Activated T-helper 17 cell treated with anti-CD3 and anti-CD28 coated beads, Interleukin-2, amount 50 U/mL, for 72 hours (primary cell): ENCODE measurements around the gene TP53I13. TPM values are rescaled to one million over a fixed set of nuclear protein-coding genes. Genes with fewer than 3 reads are reported as not detected.

Source experiments
- ATAC-seq: fragments of 150-1000 bp; cut with Tn5 transposase; replicated peaks from 2 replicates; pipeline ENCODE4 v1.10.0; 2021; ENCODE audit warnings: mild to moderate bottlenecking, moderate library complexity
- H3K27ac Mint-ChIP-seq: one replicate; pipeline ENCODE4 v1.8.0; 2022; ENCODE audit warnings: mixed read lengths
- H3K27me3 Mint-ChIP-seq: one replicate; pipeline ENCODE4 v1.8.0; 2022; ENCODE audit warnings: mixed read lengths
- H3K36me3 Mint-ChIP-seq: one replicate; pipeline ENCODE4 v1.8.0; 2022; ENCODE audit warnings: low read depth, mild to moderate bottlenecking, mixed read lengths
- H3K4me1 Mint-ChIP-seq: one replicate; pipeline ENCODE4 v1.8.0; 2022; ENCODE audit warnings: mixed read lengths
- H3K4me3 Mint-ChIP-seq: one replicate; pipeline ENCODE4 v1.8.0; 2022; ENCODE audit warnings: mild to moderate bottlenecking, mixed read lengths
- H3K9me3 Mint-ChIP-seq: one replicate; pipeline ENCODE4 v1.8.0; 2022; ENCODE audit warnings: mixed read lengths
- total RNA-seq, 2 donors: library from RNA; stranded (reverse); gene quantifications; one replicate each; pipeline ENCODE4 v1.2.3, GENCODE V29; 2022

TP53I13 gene
- total RNA-seq, 2 donors from 2014 or later: 45.7 to 58.1 TPM

DNA sequence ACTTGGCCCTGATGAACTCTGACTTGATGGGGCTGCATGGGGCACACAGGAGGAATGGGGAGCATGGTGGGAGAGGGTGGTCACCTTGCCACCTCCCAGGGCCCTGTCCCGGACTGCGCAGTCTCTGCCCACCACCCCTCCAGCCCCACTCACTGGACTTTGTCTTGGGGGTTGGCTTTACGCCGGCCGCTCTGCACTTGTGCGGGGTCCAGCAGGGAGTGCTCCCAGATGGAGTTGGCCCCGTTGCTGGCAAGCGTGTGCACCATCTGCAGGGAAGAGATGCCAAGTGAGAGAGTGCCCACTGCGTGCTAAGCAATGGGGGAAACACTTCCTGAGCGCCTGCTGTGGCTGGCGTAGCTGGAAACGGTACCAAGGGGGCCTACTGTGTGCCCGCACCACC, 14.3 kb downstream of the TP53I13 start:
- ATAC-seq: no peak
- Mint-ChIP-seq H3K27me3 (no peaks in the 10 kb centered on the region), H3K4me1 (peaks cover 19% of the 10 kb centered on the region), H3K9me3 (no peaks in the 10 kb centered on the region), H3K36me3 (peaks cover 46% of the 10 kb centered on the region), H3K4me3 (no peak overlapping the region), H3K27ac (no peak overlapping the region)

GRCh38 chr17:29583324-29584248, 15.1 kb downstream of the TP53I13 start:
- Mint-ChIP-seq H3K4me1 (peaks cover 25% of the 10 kb centered on the region), H3K9me3 (no peaks in the 10 kb centered on the region), H3K4me3 (peak overlapping the region; percentile 95), H3K27me3 (no peaks in the 10 kb centered on the region), H3K36me3 (peaks cover 43% of the 10 kb centered on the region), H3K27ac (peak overlapping the region; percentile 65)
- no peak for ATAC-seq

DNA sequence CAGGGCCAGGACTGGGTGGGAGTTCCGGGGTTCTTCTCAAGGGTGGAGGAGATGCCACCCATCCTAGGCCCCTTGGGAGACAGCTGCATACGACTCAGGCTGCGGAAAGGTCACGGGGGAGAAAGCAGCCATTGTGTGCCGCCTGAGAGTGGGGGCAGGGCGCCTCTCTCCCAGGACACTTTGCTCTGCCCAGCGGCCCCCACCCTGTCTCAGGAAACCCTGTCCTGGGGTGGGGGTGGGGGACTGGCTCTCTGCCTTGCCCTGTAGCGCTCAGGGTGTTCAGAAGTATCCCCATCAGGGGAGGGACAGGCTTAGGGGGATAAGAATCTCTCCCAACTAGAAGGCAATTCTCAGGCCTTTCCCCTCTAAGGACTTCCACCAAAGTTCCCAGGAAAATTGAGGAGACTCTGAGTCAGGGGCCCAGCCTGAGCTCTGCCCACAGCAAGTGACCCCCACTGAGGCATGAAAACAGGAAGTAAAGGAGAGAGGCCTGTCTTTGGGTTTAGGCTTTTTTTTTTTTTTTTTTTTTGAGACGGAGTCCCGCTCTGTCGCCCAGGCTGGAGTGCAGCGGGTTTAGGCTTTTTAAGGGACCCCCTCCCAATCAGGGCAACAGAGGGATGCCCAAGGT, 16.1 kb downstream of the TP53I13 start:
- Mint-ChIP-seq H3K27me3 (no peaks in the 10 kb centered on the region), H3K4me3 (peak overlapping the region; percentile 95), H3K36me3 (peaks cover 35% of the 10 kb centered on the region), H3K9me3 (no peaks in the 10 kb centered on the region), H3K4me1 (peaks cover 25% of the 10 kb centered on the region), H3K27ac (peak overlapping the region; percentile 65)
- no peak for ATAC-seq

DNA sequence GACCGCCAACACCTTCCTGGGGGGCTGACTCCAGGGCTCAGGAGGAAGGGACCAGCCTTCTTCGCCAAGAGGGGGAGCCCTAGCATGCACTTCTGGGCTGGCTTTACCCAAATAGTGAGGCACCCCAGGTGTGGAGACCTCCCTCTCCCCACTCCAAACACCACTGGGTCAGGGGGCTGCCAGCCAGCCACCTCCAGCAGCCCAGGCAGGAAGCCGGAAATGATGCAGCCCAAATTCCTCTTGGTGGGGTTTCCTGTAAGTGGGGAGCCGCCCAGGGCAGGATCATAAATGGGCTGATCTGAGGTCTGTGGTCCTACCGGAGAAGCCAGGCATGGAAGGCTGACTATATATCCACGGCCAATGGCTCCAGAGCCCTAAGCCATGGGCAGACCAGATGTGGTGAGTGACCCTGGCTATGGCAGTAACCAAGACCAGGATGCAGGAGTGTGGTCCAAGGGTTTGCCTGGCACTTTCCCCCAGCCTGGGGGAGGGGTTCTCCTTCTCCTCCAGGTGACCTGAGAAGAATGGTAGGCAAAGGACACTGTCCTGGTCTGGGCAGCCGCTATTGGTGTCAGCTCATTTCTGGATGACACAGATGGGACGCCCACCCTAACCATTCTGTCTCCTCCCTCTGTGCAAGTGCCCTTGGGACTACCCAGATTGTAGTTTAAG, 16.7 kb downstream of the TP53I13 start:
- Mint-ChIP-seq H3K36me3 (peaks cover 29% of the 10 kb centered on the region), H3K4me1 (peaks cover 20% of the 10 kb centered on the region), H3K4me3 (peak overlapping the region; percentile 95), H3K27ac (peak overlapping the region; percentile 65), H3K27me3 (no peaks in the 10 kb centered on the region), H3K9me3 (no peaks in the 10 kb centered on the region)
- no peak for ATAC-seq

DNA sequence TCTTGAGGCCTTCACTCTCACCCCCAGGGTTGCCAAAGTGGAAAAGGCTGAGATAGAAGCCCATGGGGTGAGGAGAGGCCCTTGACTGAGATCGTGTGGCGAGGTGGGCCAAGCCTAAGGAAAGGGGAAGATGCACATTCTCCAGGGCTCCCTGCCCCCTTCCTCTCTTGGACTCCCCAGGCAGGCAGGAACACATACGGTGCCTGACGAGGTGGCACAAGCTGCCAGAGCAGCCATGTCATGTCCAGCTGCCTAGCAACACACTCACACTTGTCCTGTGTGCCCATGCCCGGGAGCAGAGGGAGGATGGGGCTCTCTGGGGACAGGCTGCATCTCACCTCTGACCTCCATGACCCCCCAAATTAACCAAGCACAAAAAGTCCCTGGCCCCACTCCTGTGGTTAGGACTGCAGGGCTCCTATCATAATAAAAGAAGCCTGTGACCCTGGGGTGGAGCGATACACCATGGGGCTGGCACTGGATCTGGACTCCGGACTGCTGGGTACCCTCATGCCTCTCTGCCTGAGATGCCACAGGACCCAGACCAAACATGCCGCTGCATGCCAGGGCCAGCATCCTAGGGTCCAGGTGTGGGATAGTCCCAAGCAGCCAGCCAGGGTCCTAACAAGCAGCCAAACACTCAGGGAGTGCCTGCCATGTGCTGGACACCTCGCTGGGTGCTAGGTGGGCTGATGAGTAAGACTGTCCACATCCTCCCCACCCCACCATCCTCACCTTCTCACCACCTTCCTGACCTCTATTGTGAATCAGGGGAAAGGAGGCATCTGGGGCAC, 18.4 kb downstream of the TP53I13 start:
- H3K27me3 Mint-ChIP-seq: no peaks in the 10 kb centered on the region
- H3K27ac Mint-ChIP-seq: peak overlapping the region; percentile 90
- ATAC-seq: no peak
- peak overlapping the region; percentile 95 for H3K4me3 Mint-ChIP-seq
- H3K9me3 Mint-ChIP-seq: no peaks in the 10 kb centered on the region
- H3K4me1 Mint-ChIP-seq: peaks cover 16% of the 10 kb centered on the region
- H3K36me3 Mint-ChIP-seq: peaks cover 18% of the 10 kb centered on the region

DNA sequence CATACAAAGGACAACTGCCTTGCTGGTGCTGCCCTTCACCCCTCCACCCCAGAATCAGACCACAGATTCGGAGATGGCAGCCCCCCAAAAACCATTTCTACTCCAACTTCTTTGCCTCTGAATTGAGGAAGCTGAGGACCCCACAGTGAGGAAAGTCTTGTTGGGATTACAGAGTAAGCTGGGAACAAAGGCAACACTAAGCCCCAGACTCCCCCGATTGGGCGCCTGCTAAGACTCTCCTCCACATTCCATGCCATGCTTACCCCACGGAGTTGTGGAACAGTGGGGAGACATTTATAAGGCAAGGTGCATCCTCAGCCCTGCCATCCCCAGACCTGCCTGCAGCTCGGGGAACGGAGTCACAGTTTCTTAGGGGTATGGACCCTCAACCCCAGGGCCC, 19.1 kb downstream of the TP53I13 start:
- peaks cover 12% of the 10 kb centered on the region for H3K36me3 Mint-ChIP-seq
- no peaks in the 10 kb centered on the region for H3K9me3 Mint-ChIP-seq
- H3K27ac Mint-ChIP-seq: peak overlapping the region; percentile 90
- ATAC-seq: no peak
- peak overlapping the region; percentile 95 for H3K4me3 Mint-ChIP-seq
- no peaks in the 10 kb centered on the region for H3K27me3 Mint-ChIP-seq
- H3K4me1 Mint-ChIP-seq: peaks cover 16% of the 10 kb centered on the region

- Mint-ChIP-seq H3K4me3 (peak overlapping the region; percentile 95), H3K27me3 (no peaks in the 10 kb centered on the region), H3K27ac (peak overlapping the region; percentile 90), H3K9me3 (no peaks in the 10 kb centered on the region), H3K36me3 (peaks cover 7% of the 10 kb centered on the region), H3K4me1 (peaks cover 16% of the 10 kb centered on the region)
- ATAC-seq: no peak
These were observed 19.6 kb downstream of the TP53I13 start for GRCh38 chr17:29588017-29588561.

GRCh38 chr17:29588562-29589411, 20.3 kb downstream of the TP53I13 start:
- H3K27me3 Mint-ChIP-seq: no peaks in the 10 kb centered on the region
- peaks cover 16% of the 10 kb centered on the region for H3K4me1 Mint-ChIP-seq
- H3K9me3 Mint-ChIP-seq: no peaks in the 10 kb centered on the region
- peak; percentile 25 for ATAC-seq
- H3K27ac Mint-ChIP-seq: peak overlapping the region; percentile 90
- H3K4me3 Mint-ChIP-seq: peak overlapping the region; percentile 95
- peaks cover 5% of the 10 kb centered on the region for H3K36me3 Mint-ChIP-seq

GRCh38 chr17:29589524-29590410, 21.3 kb downstream of the TP53I13 start, which contains the start of gene GIT1:
Gene GIT1, minus strand, starts transcription at chr17:29589648. Its CDS starts 270 bp downstream, at chr17:29589378.
- Mint-ChIP-seq H3K4me1 (peaks cover 16% of the 10 kb centered on the region), H3K27ac (peak within 1 kb of the TSS; percentile 90), H3K9me3 (no peaks in the 10 kb centered on the region), H3K4me3 (peak within 1 kb of the TSS; percentile 95), H3K36me3 (peaks cover 5% of the 10 kb centered on the region), H3K27me3 (no peaks in the 10 kb centered on the region)
- peak; percentile 77 for ATAC-seq

DNA sequence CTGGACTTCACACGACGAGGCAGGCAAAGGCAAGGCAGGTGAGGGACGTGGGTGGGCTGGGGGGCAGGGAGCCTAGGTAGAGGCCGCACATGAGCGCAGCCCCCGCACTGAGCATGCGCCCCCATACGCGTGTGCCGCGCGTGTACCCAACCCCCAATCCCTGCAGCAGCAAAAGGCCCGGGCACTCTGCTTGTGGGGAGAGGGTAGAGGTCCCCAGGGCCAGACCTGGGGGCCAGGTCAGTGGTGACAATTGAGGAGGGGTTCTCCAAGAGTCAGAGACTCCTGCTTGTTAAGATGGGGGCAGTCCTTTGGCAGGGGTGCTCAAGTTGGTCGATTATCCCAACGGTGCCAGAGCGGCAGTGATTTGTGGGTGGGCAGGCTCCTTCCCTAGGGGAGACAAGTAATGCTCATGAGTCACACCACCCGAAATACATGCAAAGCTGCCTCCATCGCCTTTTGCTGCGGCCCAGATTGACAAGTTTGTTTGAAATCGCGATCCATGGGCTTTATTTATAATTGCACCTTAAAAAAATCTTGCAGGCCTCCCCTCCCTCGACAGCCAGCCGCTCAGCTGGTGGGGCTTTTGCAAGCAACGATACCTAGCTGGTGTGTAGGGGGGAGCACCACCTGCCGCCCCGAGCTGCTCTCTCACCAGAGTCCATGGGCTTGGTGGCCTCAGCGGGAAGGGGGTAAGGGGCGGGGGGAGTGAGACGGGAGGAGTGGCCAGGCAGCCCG, 22.1 kb downstream of the TP53I13 start:
- Mint-ChIP-seq H3K4me3 (peak overlapping the region; percentile 82), H3K27me3 (no peaks in the 10 kb centered on the region), H3K9me3 (no peaks in the 10 kb centered on the region), H3K36me3 (peaks cover 5% of the 10 kb centered on the region), H3K4me1 (peaks cover 16% of the 10 kb centered on the region), H3K27ac (no peak overlapping the region)
- no peak for ATAC-seq

DNA sequence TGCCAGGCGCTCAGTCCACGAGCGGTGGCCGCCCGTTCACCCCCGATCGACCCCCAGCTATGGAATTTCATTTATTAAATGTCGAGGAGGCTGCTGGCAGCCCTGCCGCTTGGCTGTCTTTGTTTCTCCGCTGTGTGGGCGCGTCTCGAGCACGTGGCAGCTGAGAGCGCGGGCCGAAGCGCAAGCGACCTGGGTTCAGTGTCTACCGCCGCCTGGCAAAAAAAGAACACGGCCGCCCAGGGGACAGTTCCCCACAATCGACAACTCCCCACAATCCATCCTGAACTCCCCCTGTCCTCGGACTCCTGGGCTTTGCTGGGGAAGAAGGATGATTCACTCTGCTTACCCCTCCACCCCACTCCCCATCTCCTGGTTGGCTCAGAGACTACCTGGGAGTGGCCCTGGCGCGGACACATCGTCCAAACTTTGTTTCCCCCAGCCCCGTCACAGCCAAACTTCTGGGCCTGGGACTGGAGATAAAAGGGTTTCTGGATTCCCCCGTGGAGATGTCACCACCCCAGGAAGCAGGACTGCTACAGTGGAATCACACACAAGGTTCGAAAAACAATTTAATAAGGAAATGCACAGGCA, 22.7 kb downstream of the TP53I13 start:
- Mint-ChIP-seq H3K36me3 (peaks cover 5% of the 10 kb centered on the region), H3K27me3 (no peaks in the 10 kb centered on the region), H3K9me3 (no peaks in the 10 kb centered on the region), H3K4me3 (peak overlapping the region; percentile 82), H3K27ac (no peak overlapping the region), H3K4me1 (peaks cover 14% of the 10 kb centered on the region)
- ATAC-seq: no peak
